Superior temporal gyrus (tissue), 1 donor: Measurements from ENCODE around the gene F10.
A peak's percentile ranks its signal among the peaks of the same experiment; 100 is the strongest.

Source experiments
- DNase-seq: peaks from one replicate; pipeline ENCODE4 v3.0.0-alpha.2; 2016; ENCODE audit errors: extremely low spot score

F10 gene

GRCh38 chr13:113192279-113192678 lies 69.7 kb downstream of the F10 start:
- DNase-seq = peak; percentile 45

GRCh38 chr13:113192902-113193301 lies 70.3 kb downstream of the F10 start:
- DNase-seq = no peak

- DNase-seq = no peak
These were observed 72.8 kb downstream of the F10 start for GRCh38 chr13:113195360-113195759.

- no peak for DNase-seq
These were observed 74.6 kb downstream of the F10 start for GRCh38 chr13:113196970-113197737.
